ENCODE data around the gene C2orf81. TPM values are rescaled to one million over a fixed set of nuclear protein-coding genes. Genes with fewer than 3 reads are reported as not detected.

The C2orf81 gene
- total and polyA plus RNA-seq, 10 donors = 1.7 to 5.7 (median 3.1) TPM

DNA sequence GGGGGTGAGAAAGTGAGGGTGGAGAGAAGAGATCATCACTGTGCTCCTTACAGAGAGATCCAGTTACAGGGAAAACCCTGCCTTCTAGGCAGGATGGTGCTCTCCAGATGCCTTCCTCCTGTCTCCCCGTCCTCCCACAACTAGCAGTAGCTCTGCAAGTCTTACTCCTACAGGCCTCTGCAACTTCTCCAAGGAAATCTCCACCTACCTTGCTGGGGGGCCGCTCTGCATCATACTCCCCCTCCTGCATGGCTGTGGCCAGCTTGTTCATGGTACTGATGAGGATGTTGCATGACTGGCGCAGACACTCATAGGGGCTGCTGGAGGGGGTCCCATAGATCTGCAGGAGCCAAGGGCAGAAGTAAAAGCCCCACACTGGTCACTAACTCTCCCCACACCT lies 55.4 kb downstream of the C2orf81 start:
- Histone ChIP-seq H3K27ac (no peak overlapping the region), H3K36me3 (peaks cover 16 to 100% (median 100%) of the 10 kb centered on the region in 6 donors), H3K27me3 (replicated peaks in 1 of 7) (no peaks in the 10 kb centered on the region), H3K4me3 (no peak overlapping the region), H3K9me3 (no peaks in the 10 kb centered on the region), H3K4me1 (no peaks in the 10 kb centered on the region)
- 89 to 100% (median 97%) methylated on average over 3 of the region's 3 CpGs for WGBS, 5 donors
- intact Hi-C loops (cut with DNase I; ENCODE audit: low total_unique reads) = no loop called here
- DNase-seq = no peak
- no peak for TF ChIP-seq POLR2AphosphoS5 (IDR thresholded peaks at IDR 0.05)
- no peak for TF ChIP-seq POLR2A (IDR thresholded peaks at IDR 0.05)
- TF ChIP-seq CTCF (IDR thresholded peaks at IDR 0.05 in 8 of 11, conservative IDR thresholded peaks at IDR 0.05 in 3 of 11) = no peak

DNA sequence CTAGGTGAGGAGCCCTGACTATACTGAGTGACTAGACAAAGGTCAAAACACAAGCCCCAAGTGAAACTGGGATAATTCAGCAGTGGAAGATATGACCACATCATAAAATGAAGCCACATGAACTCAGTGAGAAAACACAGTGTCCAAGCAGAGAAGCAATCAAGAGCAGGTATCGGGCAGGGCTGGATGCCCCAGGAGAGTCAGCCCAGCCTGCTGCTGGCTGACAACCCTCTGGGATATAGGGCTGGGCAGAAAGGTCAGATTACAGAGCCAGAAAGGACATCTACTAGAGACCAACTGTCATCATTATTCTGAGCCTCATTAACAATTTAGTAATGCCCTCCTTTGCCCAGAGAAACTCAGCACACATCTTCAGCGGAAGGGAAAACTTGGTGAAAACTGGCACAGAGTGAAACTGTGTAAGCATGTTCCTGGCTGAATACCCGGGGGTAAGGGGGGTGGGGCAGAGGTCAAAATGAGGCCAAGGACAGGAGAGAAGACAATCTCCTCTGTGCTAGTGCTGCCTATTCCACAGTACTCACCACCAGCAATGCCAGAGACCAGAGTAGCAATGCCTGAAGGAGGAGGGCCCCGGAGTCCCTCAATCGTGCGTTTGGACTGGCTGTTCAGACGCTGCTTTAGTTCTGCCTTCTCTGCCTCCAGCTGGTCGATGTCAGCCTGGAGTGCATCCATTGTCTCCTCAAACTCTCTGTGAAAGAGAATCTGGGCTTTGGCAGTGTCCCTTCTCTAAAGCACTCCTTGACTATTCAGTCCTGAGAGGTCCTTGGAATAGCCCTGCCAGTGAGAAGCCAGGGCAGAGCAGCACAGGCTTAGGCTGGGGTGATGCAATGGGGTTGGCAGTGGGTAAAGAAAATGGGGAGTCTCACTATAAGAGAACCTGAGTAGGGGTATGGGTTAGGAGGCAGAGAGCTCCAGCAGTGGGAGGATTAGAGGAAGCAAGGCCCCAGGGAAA lies 56.6 kb downstream of the C2orf81 start:
- peaks cover 14 to 100% (median 100%) of the 10 kb centered on the region in 6 donors for H3K36me3 ChIP-seq

More for the DNA sequence above, 56.6 kb downstream of the C2orf81 start:
- Histone ChIP-seq H3K27ac (no peak overlapping the region), H3K27me3 (replicated peaks in 1 of 7) (no peaks in the 10 kb centered on the region), H3K4me1 (no peaks in the 10 kb centered on the region), H3K4me3 (no peak overlapping the region), H3K9me3 (no peaks in the 10 kb centered on the region)
- intact Hi-C loops (cut with DNase I; ENCODE audit: low total_unique reads) = no loop called here
- WGBS, 5 donors = 86 to 93% (median 89%) methylated on average over 8 of the region's 8 CpGs
- TF ChIP-seq POLR2A (IDR thresholded peaks at IDR 0.05) (no peak), POLR2AphosphoS5 (IDR thresholded peaks at IDR 0.05) (no peak), CTCF (IDR thresholded peaks at IDR 0.05 in 8 of 11, conservative IDR thresholded peaks at IDR 0.05 in 3 of 11) (no peak)
- DNase-seq = no peak

Other genes starting within 250 kb of the C2orf81 start
- 100 to 1,000 TPM; 144 to 198 (median 177) TPM for gene MOB1A, start 242.7 kb downstream of the C2orf81 start, total RNA-seq
- 10 to 100 TPM; 55.0 to 87.1 (median 62.8) TPM for gene MOB1A, start 242.7 kb downstream of the C2orf81 start, polyA plus RNA-seq
- gene MTHFD2, start 223.0 kb downstream of the C2orf81 start, total RNA-seq = 10 to 100 TPM; 32.5 to 71.1 (median 45.1) TPM
- gene MTHFD2, start 223.0 kb downstream of the C2orf81 start, polyA plus RNA-seq = 10 to 100 TPM; 17.8 to 35.8 (median 26.8) TPM
- gene SLC4A5, start 78.2 kb downstream of the C2orf81 start, total RNA-seq = 1 to 10 TPM; 2.1 to 9.7 (median 3.9) TPM
- gene SLC4A5, start 78.2 kb downstream of the C2orf81 start, polyA plus RNA-seq = 1 to 10 TPM in 1 of 3 donors, under 1 TPM in 2; 0.45 to 1.1 (median 0.62) TPM
- 100 to 1,000 TPM in 4 of 7 donors, 10 to 100 TPM in 3; 81.8 to 113 (median 100) TPM for gene DCTN1, start 41.3 kb downstream of the C2orf81 start, total RNA-seq
- gene DCTN1, start 41.3 kb downstream of the C2orf81 start, polyA plus RNA-seq = 10 to 100 TPM; 47.8 to 77.2 (median 53.7) TPM
- gene WDR54, start 111 bp upstream of the C2orf81 start, total RNA-seq = 10 to 100 TPM; 15.1 to 24.3 (median 17.9) TPM
- 10 to 100 TPM; 23.7 to 26.0 (median 24.4) TPM for gene WDR54, start 111 bp upstream of the C2orf81 start, polyA plus RNA-seq
- gene RTKN, start 20.3 kb upstream of the C2orf81 start, total RNA-seq = 10 to 100 TPM in 3 of 7 donors, 1 to 10 TPM in 4; 5.0 to 11.1 (median 9.8) TPM
- 1 to 10 TPM; 3.2 to 6.9 (median 3.4) TPM for gene RTKN, start 20.3 kb upstream of the C2orf81 start, polyA plus RNA-seq
- gene INO80B, start 33.5 kb upstream of the C2orf81 start, total RNA-seq = 10 to 100 TPM in 6 of 7 donors, 1 to 10 TPM in 1; 9.0 to 42.9 (median 28.6) TPM
- gene INO80B, start 33.5 kb upstream of the C2orf81 start, polyA plus RNA-seq = 10 to 100 TPM; 36.7 to 50.3 (median 43.7) TPM
- 10 to 100 TPM; 39.5 to 80.7 (median 58.5) TPM for gene WBP1, start 36.8 kb upstream of the C2orf81 start, total RNA-seq
- gene WBP1, start 36.8 kb upstream of the C2orf81 start, polyA plus RNA-seq = 10 to 100 TPM; 64.7 to 84.2 (median 78.8) TPM
- gene MOGS, start 43.8 kb upstream of the C2orf81 start, total RNA-seq = 10 to 100 TPM; 49.2 to 61.6 (median 56.7) TPM
- gene MOGS, start 43.8 kb upstream of the C2orf81 start, polyA plus RNA-seq = 10 to 100 TPM; 24.6 to 35.5 (median 31.0) TPM
- 10 to 100 TPM; 13.0 to 74.3 (median 61.7) TPM for gene MRPL53, start 51.1 kb upstream of the C2orf81 start, total RNA-seq
- gene MRPL53, start 51.1 kb upstream of the C2orf81 start, polyA plus RNA-seq = 10 to 100 TPM; 69.4 to 86.7 (median 78.6) TPM
- 10 to 100 TPM; 22.2 to 59.4 (median 31.6) TPM for gene CCDC142, start 61.4 kb upstream of the C2orf81 start, total RNA-seq
- 1 to 10 TPM; 2.8 to 9.3 (median 3.4) TPM for gene CCDC142, start 61.4 kb upstream of the C2orf81 start, polyA plus RNA-seq
- 10 to 100 TPM; 34.3 to 51.3 (median 38.3) TPM for gene TTC31, start 61.5 kb upstream of the C2orf81 start, total RNA-seq
- gene TTC31, start 61.5 kb upstream of the C2orf81 start, polyA plus RNA-seq = 10 to 100 TPM; 15.7 to 26.7 (median 21.6) TPM
- 1 to 10 TPM in 3 of 7 donors, under 1 TPM in 4; 0.52 to 2.7 (median 0.89) TPM for gene LBX2, start 78.0 kb upstream of the C2orf81 start, total RNA-seq
- 1 to 10 TPM in 1 of 3 donors, under 1 TPM in 2; 0.50 to 1.8 (median 0.93) TPM for gene LBX2, start 78.0 kb upstream of the C2orf81 start, polyA plus RNA-seq
- gene PCGF1, start 86.1 kb upstream of the C2orf81 start, total RNA-seq = 10 to 100 TPM; 12.7 to 20.4 (median 14.7) TPM
- gene PCGF1, start 86.1 kb upstream of the C2orf81 start, polyA plus RNA-seq = 10 to 100 TPM in 2 of 3 donors, 1 to 10 TPM in 1; 9.6 to 11.8 (median 11.6) TPM
- not detected for gene TLX2, start 92.8 kb upstream of the C2orf81 start, total RNA-seq
- gene TLX2, start 92.8 kb upstream of the C2orf81 start, polyA plus RNA-seq = under 1 TPM in 2 of 3 donors, not detected in 1; 0.04 to 0.05 TPM
- under 1 TPM in 5 of 7 donors, not detected in 2; 0.24 to 0.52 (median 0.43) TPM for gene DQX1, start 104.6 kb upstream of the C2orf81 start, total RNA-seq
- under 1 TPM; 0.09 to 0.22 (median 0.11) TPM for gene DQX1, start 104.6 kb upstream of the C2orf81 start, polyA plus RNA-seq
- 100 to 1,000 TPM; 107 to 182 (median 125) TPM for gene AUP1, start 108.1 kb upstream of the C2orf81 start, total RNA-seq
- 100 to 1,000 TPM; 140 to 226 (median 223) TPM for gene AUP1, start 108.1 kb upstream of the C2orf81 start, polyA plus RNA-seq
- gene HTRA2, start 108.3 kb upstream of the C2orf81 start, total RNA-seq = 10 to 100 TPM; 34.2 to 58.7 (median 38.7) TPM
- gene HTRA2, start 108.3 kb upstream of the C2orf81 start, polyA plus RNA-seq = 10 to 100 TPM; 46.0 to 48.7 (median 48.0) TPM
- gene LOXL3, start 132.3 kb upstream of the C2orf81 start, total RNA-seq = 10 to 100 TPM; 11.6 to 27.4 (median 18.0) TPM
- 1 to 10 TPM; 1.8 to 4.6 (median 3.6) TPM for gene LOXL3, start 132.3 kb upstream of the C2orf81 start, polyA plus RNA-seq
- gene DOK1, start 133.1 kb upstream of the C2orf81 start, total RNA-seq = 10 to 100 TPM; 36.2 to 59.1 (median 39.7) TPM
- gene DOK1, start 133.1 kb upstream of the C2orf81 start, polyA plus RNA-seq = 10 to 100 TPM; 19.9 to 41.7 (median 21.0) TPM
- gene M1AP, start 226.7 kb upstream of the C2orf81 start, total RNA-seq = 1 to 10 TPM in 4 of 7 donors, under 1 TPM in 3; 0.43 to 2.0 (median 1.1) TPM
- gene M1AP, start 226.7 kb upstream of the C2orf81 start, polyA plus RNA-seq = under 1 TPM; 0.26 to 0.61 (median 0.47) TPM
- gene SEMA4F, start 232.6 kb upstream of the C2orf81 start, total RNA-seq = 10 to 100 TPM in 1 of 7 donors, 1 to 10 TPM in 6; 5.0 to 11.0 (median 8.1) TPM
- 1 to 10 TPM; 1.5 to 2.6 (median 1.5) TPM for gene SEMA4F, start 232.6 kb upstream of the C2orf81 start, polyA plus RNA-seq

Data from spleen (tissue), 11 donors.